ENCODE results near the gene MACROD2.

The MACROD2 gene

DNA sequence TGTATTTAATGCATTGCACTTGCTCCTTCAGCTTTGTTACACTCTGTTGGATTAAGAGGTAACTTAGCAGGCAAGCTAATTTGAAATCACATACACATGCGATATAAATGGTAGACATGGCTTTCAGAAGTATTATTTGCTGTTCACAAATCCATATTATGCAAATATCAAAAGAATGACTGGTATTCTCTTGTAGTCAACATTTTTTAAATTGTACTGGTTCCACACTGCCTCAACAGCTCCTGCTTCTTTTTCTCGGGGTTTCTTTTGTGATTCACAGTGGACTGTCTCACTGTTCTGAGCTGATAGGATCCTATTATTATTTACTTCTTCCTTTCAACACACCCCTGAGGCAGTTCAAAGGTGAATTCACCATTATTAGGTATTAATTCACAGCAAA, 1650.5 kb downstream of the MACROD2 start:
- DNase-seq (ENCODE audit: low read depth, low spot score), result no peak

DNA sequence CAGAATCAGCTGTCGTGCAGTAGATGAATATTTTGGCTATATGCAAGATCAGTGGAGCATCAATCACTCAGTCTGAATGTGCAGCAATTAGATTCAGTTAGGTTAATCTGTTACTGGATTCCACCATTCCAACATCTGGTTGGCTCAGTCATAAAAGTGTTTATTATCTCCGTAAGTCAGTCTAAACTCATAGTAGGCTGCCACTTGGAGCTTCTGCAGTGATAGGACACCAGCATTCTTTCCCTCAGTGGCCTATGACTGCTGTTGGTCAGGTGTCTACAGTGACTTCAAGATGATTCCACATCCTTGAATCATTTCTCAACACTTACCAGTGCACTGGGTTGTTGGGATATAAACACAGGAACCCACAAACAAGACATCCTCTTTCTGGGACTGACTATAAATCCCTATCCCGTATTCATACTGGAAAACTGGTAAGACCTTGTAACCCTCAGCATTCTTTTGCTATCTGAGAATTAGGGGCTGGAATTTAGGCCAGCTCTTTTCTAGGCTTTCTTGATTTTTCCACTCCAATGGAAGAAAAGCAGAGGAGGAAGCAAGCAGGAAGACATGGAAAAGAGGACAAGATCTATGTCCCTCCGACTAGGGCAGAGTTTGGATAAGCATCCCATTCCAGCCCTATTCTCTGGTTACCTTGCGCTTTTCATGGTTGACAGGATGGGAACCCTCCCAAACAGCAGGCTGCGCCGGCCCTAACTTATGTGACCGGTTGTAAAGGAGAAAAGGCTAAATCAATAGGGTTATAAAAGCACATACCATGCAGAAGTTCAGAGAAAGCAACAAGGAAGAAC, 1658.3 kb downstream of the MACROD2 start:
- DNase-seq (ENCODE audit: low read depth, low spot score), result no peak

DNA sequence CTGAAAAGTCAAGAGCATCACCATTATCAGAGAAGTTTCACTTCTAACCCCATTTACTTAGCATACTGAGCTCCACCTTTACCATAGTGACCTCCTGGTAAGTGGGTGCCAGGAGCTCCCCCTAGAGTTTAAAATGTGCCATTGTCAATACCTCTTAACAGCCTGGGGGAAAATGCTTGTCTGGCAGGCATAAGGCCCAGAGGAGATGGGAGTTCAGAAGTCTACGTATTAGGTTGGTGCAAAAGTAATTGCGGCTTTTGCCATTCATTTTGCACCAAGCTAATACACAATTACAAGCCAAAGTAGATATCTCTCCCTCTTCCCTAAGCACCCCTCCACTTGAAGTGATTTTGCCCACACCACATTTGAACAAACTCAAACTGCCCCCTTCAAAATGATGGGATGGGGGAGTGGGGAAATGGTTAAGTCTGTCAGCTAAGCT, 1658.9 kb downstream of the MACROD2 start:
- peak; percentile 42 for DNase-seq (ENCODE audit: low read depth, low spot score)

DNA sequence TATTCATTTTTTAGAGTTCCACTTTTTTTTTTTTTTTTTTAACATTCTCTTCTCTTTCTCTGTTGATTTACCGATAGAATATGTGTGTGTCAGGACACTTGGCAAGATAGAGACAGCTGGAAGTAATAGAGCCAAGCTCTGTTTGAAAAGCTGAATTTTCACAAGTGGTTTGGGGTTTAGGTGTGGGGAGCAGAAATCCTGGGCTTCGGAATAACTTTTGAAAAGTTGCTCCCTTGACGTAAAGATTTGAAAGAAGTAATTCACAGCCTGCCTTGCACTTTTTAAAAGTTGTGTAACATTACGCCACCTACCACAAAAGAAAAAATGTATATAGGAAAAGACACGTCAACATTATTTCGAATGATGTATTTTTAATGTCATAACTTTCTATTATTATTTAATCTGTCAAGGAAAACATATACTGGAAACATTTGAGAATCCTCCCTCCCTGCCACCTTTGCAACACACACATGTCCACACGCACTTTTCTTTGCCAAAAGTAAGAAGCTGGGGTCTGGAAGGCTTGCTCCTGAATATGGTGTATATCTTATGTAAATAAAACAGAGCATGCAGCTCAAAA, 1660.1 kb downstream of the MACROD2 start:
- DNase-seq (ENCODE audit: low read depth, low spot score), result no peak

DNA sequence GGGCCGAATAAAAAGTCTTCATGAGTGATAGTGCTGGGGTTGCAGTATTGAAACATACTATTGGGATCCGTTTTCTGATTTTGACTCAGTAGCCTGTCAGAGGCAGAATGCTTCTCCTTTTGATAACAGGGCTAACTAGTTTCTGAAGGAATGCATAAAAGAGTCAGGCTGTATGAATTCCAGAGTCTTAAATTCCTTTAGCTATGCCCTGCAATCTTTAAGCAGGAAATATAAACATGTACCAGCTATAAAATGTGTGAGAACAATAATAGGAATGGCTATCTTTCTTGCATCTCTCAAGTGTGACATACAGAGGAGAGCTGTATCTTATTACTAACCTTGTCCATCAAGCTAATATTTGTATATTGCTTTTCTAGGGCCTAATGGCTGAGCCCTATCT, 1660.8 kb downstream of the MACROD2 start:
- no peak for DNase-seq (ENCODE audit: low read depth, low spot score)

DNA sequence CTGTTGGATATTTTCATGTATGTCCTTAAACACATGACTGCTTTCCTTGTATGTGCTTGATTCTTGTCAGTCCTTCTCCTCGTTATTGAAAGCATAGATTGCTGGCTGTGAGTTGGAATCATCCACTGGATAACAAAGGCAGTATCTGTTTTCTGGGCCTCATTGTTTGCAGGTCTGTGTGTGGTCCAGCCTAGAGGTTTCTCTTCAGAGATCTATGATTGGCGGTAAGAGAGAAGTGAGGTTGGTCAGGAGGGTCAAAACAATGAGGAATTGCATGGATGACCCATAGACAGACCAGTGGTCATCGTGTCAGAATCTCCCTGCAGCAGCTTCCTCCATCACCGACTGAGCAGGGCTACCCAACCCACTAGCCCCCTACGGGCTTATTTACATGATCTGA, 1663.0 kb downstream of the MACROD2 start:
- DNase-seq (ENCODE audit: low read depth, low spot score), result no peak

DNA sequence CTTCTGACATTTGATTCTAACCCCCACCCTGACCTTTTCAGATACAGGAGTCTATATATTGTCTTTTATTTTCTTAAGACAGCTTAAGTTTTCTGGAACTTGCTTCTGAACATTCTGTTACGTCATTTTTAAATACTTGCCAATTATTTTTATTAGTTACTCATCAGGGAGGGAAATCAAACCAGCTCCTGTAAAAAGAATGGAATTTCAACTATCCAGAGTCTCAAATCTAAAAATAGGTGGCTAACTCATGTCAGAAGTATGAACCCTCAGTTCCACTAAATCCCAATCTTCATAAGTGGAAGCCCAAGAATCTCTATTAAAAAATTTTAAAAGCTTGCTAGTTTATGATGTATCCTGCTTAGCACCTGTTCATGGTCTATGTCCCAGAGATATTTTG, 1677.9 kb downstream of the MACROD2 start:
- DNase-seq (ENCODE audit: low read depth, low spot score), result no peak

DNA sequence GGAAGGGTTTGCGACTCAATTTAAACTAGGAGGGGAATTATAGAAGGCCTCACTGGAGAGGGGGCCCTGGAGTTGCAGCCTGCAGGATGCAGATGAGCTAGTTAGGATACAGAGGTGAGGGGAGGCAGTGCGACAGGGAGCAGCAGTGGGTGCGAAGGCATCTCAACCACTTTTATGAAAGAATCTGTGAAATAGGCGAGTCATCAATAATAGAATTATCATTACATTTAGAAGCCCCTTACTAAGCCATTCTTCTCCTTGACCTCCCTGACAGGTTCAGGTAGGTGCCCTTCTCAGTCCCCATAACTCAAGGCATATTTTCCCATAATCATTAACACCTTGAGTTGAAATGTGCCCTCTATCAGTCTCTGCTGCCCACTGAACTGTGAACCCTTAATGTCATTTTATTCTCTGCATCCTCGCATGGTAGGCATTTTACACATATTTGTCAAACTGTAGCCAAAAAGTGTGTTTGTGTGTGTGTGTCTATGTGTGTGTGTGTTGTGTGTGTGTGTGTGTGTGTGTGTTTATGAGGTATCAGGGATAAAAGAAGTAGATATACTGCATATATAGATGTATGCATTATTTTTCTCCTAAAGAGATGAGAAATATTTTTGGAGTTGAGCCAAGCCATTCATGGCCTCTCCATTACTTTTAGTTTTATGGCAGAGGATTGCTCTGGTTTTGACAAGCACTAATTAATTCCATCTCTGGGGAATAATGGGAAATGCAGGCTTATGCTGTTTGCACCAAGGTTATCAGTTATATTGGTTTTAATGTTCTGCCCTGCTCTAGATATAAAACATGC, 1679.1 kb downstream of the MACROD2 start:
- no peak for DNase-seq (ENCODE audit: low read depth, low spot score)

DNA sequence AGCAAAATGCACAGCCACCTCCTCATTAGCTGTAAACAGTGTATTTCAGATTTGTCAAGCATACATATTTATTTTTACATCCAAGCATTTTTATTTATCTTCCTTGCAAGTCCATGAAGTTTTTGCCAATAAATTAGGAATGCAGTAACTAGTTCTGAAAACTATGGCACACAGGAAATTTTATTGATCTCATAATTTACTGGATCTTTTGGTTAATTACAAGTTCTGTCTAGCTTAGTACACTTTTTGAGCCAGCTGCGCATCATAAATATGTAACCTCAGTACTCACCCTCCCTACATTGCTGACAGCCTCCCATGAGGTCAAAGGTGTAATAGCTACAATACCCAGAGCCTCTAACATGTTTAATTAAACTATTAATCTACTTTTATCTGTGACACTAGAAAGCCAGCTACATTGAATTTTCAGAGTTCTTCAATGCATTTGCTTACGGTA, 1679.8 kb downstream of the MACROD2 start:
- no peak for DNase-seq (ENCODE audit: low read depth, low spot score)

DNA sequence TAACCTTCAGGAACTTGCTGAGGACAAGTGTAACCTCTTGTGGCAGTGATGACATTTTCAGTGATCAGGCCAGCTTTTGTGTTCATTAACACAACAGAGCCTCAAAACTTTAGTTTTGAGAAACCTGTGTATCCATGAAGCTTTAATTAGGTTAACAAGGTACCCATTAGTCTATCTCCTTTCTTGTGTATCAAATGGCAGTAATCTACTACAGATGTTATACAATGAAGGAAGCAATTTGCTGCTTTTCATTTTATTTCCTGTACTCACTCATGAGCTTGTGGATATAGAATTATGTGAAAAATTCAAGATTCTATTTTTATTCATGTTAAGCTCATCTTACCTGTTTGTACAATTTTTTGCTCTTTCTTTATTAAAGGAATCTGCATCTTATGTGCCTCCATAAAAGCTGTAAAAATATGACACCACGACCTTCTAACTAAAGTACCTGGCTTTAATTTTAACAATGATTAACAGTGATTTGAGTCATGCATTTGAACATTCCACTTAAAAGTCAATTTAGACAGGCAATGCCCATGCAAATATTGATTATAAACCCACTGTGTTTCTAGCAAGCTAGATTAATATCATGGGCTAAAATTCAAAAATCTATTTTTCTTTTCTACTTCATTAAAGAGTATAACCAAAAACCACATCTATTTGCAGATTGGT, 1680.6 kb downstream of the MACROD2 start:
- no peak for DNase-seq (ENCODE audit: low read depth, low spot score)

DNA sequence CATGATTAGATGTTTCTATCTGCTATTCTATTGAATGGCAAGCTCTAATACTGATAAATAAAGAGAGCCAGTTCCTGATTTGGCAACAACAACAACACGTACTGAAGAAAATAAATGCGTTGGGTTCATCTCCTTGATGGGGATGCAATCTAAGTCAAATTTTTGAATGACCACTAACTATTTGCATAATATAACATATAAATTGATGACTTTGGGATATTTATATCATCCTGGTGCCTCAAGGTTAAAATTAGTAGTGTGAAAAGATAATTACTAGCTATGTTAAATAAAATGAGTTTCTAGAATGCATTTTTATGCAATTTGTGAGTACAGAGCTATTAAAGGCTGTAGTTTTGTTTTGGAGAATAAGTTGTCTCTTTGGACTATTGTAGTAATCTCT, 1681.5 kb downstream of the MACROD2 start:
- no peak for DNase-seq (ENCODE audit: low read depth, low spot score)

DNA sequence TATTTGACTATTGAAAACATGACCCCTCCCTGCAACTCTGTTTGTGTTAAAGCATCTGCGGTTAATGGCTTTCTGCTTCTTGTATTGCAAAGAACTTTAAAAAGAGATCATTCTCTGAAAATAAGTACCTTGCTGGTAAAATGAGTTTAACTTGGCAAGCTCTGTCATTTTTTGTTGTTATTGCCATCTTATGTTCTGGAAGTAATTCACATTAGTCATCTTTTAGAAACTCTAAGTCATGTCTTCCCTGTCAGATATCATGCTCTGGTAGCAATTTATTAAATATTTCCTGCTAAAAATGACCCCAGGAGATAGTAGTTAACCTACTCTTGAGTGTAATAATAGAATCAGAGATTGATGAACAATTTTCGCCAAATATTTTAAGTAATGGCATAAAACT, 1687.4 kb downstream of the MACROD2 start:
- no peak for DNase-seq (ENCODE audit: low read depth, low spot score)

DNA sequence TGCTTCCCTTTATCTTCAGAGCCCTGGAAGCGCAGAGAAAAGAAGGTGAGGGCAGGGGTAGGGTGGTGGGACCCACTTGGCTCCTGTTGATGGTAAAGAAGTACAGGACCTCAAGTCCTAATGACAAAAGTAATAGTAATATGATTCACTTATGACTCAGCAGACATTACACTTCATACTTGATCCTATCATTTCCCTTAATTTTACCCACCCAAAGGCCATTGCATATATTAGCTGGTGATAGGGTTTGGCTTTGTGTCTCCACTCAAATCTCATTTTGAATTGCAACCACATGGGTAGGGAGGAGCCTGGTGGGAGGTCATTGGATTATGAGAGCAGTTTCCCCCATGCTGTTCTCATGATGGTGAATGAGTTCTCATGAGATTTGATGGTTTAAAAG, 1697.3 kb downstream of the MACROD2 start:
- no peak for DNase-seq (ENCODE audit: low read depth, low spot score)

DNA sequence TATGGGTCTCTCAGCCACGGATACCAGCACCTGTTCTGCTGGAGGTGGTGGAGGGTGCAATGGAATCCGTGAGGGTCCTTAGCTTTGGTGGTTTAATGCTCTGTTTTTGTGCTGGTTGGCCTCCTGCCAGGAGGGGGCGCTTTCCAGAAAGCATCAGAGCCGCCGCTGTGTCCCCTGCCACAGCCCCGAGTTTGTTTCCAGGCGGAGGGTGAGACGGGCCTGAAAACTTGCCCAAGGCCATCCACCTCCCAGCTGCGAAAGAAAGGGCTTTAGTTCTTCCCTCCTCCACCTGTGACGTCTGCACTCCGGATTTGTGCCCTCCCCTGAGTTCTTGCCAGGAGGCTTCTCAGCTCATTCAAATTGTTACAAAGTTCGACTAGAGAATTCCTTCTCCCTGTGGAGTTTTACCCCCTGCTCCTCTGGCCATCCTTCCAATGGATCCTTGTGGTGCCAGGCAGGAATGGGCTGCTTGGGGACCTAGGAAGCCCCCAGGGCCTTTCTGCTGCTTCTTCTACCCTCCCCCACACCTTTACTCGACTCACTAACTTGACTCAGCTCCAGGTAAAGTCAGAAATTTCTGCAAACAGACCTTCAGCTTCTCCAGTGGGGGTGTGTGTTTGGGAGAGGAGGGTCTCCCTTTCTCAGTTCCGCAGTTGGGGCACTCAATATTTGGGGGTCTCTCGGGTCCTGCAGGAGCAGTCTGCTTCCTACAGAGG, 1704.3 kb downstream of the MACROD2 start:
- no peak for DNase-seq (ENCODE audit: low read depth, low spot score)

DNA sequence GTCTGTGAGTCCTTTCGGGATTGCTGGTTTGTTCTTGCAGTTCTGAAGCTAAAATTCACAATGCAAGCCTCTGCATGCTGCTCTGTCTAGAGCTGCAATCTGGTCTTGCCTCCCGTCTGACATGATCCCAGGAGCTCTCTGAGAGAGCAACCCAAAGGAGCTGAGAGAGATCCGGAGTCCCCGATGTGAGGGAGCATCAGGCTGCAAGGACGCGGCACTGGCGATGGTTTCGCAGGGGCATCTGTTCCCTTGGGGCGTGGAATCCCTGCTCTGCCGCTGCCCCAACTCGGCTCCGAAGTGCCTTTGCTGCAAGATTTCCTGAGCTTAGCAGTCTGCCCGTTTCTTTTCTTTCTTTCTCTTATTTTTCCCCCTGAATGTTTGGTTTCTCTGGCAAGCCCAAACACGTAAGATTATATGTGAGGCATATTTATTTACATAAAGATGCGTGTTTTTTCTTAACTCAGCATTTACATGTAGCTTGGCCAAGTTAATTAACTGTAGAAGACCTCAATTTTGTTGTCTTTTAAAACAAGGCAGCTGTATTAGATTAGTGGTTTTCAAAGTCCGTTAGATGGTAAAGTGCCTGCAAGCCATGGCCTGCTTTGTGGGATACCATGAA, 1704.9 kb downstream of the MACROD2 start:
- DNase-seq (ENCODE audit: low read depth, low spot score), result no peak

DNA sequence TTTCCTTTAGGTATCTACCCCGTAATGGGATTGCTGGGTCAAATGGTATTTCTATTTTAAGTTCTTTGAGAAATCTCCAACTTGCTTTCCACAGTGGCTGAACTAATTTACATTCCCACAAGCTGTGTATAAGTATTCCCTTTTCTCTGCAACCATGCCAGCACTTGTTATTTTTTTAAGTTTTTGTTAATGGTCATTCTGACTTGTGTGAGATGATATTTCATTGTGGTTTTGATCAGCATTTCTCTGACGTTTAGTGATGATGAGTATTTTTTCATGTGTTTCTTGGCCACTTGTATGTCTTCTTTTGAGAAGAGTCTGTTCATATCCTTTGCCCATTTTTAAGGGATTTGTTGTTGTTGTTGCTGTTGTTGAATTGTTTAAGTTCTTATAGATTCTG, 1706.8 kb downstream of the MACROD2 start:
- DNase-seq (ENCODE audit: low read depth, low spot score), result no peak

DNA sequence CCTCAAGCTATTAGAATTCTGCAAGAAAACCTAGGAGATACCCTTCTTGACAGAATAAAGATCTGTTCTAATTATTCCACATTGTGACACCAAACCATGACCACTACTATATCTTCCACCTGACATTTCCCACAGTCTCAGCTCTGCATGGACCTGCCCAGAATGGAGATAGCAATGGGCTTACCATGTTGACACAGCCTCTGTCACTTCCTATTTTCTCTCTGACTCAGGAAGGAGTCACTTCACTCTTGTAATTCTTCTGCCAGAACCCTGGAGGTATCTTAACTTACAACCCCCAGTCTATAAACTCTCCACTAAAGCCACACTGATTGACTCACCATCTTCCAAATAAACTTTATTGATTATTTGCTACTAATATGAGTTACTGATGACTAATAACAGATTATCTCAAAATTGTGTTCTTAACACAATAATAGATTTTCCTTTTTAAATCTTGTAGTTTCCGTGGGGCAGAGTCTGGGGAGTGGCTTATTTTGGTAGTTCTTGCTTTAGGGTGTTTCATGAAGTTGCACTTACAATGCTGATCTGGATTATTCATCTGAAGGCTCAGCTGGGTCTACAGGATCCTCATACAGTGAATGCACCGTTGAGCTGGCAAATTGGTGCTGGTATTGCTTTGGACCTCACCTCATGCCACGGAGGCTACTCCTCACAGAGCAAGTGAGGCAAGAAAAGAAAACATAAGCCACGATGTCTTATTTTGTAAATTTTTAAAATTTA, 1708.0 kb downstream of the MACROD2 start:
- no peak for DNase-seq (ENCODE audit: low read depth, low spot score)

DNA sequence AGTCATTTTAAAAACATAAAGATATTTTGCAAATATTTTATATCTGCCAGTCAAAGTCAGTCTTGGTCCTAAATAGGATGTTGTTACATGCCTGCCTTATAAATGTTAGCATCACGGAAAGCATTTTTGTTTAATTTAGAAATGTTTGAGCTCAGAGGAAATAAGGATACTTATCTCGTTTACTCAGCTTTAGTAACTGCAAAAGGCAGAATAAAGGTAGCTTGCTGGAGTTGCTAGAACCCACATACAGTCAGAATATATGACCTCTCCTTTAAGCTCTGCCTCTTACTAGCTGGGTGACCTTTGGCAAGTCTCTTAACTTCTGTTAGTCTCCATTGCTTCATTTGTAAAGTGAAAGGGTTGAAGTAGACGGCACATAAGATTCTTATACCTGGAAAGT, 1710.7 kb downstream of the MACROD2 start:
- DNase-seq (ENCODE audit: low read depth, low spot score), result no peak

DNA sequence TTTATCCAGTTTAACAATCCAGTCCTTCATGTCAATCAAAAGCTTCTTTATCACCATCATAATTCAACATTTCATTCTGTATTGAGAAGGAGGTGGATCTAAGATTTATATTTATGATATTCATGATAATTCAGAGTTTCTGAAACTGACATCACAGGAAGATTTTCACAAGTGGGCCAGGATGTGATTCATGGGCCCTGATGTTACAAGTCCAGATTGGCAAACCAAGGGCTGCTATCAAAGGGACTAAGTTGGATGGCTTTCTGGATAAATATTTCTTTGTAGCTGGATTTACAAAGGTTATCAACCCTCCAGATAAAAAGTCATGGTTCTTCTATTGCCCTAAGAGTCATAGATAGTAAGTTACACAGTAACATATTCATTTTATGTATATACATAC, 1711.4 kb downstream of the MACROD2 start:
- DNase-seq (ENCODE audit: low read depth, low spot score), result no peak

DNA sequence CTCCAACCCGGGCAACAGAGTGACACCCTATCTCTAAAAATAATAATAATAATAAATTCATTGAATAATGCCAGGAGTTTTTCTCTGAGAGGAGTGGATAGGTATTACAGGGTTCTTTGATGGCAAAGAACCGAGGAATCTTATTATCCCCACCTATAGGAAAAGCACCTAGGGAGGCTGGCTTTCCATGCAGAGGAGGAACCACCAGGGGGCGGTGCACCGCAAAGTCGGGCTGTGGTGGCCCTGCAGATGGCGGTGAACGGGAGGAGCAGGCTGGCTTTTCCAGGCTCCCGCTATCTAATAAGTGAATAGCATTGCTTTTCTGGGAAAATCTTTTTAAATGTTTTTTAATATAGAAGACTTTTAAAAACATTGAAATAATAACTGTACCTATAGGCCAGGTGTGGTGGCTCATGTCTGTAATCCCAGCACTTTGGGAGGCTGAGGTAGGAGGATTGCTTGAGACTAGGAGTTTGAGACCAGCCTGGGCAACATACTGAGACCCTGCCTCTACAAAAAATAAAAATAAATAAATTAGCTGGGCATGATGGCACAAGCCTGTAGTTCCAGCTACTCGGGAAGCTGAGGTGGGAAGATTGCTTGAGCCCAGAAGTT, 1713.8 kb downstream of the MACROD2 start:
- DNase-seq (ENCODE audit: low read depth, low spot score), result no peak
